Stimulated activated CD4-positive, alpha-beta T cell treated with anti-CD3 and anti-CD28 coated beads, Interleukin-4, amount 100 ng/mL, for 4 hours (primary cell): ENCODE data around the gene ADAT3.
A peak's percentile ranks its signal among the peaks of the same experiment; 100 is the strongest.

ENCODE experiments used
- DNase-seq, 2 experiments: peaks; one replicate each; pipeline ENCODE4 v3.0.0-alpha.2; 2020

Gene ADAT3

GRCh38 chr19:1905110-1905862, at the start of gene ADAT3, which contains the start of gene SCAMP4:
ADAT3 (plus strand) TSS chr19:1905399; CDS start chr19:1912048, 6,649 bp downstream.
SCAMP4 (plus strand) TSS chr19:1905399; CDS start chr19:1915020, 9,621 bp downstream.
- DNase-seq = peak; percentile 97 to 99

- DNase-seq = no peak
Observed at GRCh38 chr19:1855828-1856255, 49.4 kb upstream of the ADAT3 start.

- DNase-seq = no peak
Observed at GRCh38 chr19:1856345-1856697, 48.9 kb upstream of the ADAT3 start.

- DNase-seq = peak; percentile 53 to 69
Observed at GRCh38 chr19:1856698-1857603, 48.2 kb upstream of the ADAT3 start.

GRCh38 chr19:1857648-1858326, 47.4 kb upstream of the ADAT3 start:
- no peak for DNase-seq

DNA sequence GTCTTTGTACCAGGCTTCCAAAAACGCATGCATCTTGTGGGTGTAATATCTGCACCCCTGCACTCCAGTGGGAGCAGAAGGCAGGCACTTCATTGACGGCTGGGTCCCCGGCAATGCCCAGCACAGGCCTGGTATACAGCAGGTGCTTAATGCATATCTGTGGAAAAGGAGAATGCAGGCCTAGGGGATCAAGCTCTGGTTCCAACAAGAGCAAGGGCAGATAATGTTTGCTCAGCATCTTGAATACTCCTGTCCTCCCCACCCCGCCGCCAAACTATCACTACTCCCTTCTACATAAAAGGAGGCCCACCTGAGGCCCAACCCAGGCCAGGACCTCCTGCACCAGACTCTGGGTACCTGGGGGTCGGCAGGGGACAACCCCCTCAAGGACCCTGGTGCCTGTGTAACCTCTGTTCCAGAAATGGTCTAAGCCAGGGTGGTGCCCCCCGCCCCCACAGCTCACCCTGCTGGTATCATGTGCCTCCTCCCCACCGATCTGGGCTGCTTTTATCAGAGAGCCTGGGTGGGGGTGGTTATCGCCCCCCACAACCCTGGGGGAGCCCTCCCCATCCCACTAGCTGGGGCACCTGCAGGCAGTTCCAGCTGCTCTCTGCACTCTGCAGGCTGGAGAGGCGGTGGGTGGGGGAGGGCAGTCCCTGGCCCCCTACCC, 46.7 kb upstream of the ADAT3 start:
- DNase-seq = no peak

- no peak for DNase-seq
Observed at GRCh38 chr19:1859331-1859781, 45.8 kb upstream of the ADAT3 start.

GRCh38 chr19:1860042-1860775, 45.0 kb upstream of the ADAT3 start:
- peak; percentile 39 to 60 for DNase-seq

- DNase-seq = no peak
Observed at GRCh38 chr19:1860821-1861598, 44.2 kb upstream of the ADAT3 start.

- no peak for DNase-seq
Observed at GRCh38 chr19:1861599-1862031, 43.6 kb upstream of the ADAT3 start.

DNA sequence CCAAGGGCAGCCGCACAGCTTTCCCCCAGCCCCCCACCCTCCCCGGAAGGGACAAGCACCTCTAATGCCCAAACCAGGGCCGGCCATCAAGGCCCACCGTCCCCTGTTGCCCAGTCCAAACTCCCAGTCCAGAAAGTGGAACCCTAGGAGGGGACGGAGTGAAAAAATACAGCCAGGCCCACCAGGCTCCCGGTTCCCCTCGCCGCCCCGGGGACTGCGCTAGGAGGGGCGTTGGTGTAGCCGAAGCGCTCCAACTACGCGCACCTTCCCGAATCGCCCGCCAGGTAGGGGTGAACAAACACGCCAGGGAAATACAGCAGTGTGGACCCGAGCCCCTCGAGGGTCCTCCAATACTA, 43.2 kb upstream of the ADAT3 start:
- no peak for DNase-seq

DNA sequence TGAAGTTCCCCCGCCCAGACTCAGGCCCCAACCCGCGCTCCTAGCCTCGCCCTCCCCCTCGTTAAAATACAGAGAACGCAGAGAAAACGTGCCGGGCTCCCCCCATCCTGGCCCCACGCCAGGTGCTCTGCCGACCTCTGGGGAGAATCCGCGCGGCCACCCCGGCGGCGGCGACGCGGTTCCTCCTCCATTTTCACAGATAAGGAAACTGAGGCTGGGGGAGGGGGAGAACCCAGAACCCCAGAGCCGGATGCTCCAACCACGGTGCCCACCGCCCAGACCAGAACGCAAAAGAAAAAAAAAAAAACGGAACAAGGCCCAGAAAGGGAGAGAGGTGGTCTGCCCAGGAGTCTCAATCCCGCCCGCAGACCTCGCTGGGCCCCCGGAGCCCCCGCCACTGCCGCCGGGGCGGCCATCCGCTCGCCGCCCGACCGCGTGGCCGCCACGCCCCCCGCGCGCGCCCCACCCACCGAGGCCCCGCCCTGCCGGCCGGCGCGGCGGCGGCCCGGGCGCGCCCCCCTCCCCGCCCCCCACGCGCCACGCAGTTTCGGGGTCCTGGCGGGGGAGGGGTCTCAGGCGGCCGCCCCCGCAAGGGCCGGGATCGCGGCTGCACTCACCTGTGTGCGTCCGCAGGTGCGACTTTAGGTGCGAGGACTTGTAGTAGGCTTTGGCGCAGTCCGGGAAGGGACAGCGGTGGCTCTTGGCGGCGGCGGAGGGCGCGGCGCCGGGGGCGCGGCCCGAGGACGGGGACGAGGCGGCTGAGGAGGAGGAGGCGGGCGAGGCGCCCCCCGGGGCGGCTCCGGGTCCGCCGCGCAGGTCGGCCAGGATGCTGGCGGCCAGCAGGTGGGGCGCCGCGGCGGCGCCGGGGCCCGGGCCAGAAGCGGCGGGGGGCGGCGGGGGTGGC, 42.5 kb upstream of the ADAT3 start:
- peak; percentile 38 to 70 for DNase-seq

GRCh38 chr19:1863328-1863637, 41.9 kb upstream of the ADAT3 start, which contains the start of gene KLF16:
KLF16 (minus strand) TSS chr19:1863579; CDS start chr19:1863497, 82 bp downstream.
- DNase-seq = no peak

- peak; percentile 92 to 93 for DNase-seq
Observed at GRCh38 chr19:1863638-1864479, 41.3 kb upstream of the ADAT3 start.

DNA sequence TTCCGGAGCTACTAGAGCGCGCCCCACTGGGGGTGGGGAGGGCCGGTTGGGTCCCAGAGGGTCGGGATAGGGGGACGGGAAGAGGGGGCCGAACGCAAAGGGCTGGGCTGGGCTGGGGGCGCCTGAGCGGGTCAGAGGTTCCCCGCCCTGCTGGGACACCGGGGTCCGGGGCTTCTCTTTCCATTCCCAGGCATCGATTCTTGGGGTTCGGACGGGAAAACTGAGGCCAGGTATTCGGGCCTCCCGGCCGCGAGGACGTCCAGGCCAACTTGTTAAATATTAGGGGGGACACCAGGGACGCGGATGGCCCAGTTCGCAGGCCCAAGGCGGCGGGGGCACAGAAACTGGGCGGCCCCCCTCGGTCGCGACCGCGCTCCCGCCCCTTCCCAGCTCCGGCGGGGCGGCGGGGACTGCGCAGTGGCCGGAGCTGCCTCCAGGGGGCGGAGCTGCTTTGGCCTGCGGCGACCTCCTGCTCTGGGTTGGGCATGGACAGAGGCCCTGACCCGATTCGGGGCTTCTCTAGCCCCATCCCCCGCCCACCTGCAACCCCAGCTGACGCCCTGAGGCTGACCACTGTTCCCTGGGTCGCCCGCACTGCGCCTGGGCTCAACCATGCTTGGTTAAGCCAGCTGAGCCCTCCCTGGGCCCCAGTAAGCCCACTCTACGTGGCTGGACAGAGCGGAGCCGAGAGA, 40.6 kb upstream of the ADAT3 start:
- DNase-seq = peak; percentile 56 to 65

GRCh38 chr19:1865172-1866010, 39.8 kb upstream of the ADAT3 start:
- no peak for DNase-seq

DNA sequence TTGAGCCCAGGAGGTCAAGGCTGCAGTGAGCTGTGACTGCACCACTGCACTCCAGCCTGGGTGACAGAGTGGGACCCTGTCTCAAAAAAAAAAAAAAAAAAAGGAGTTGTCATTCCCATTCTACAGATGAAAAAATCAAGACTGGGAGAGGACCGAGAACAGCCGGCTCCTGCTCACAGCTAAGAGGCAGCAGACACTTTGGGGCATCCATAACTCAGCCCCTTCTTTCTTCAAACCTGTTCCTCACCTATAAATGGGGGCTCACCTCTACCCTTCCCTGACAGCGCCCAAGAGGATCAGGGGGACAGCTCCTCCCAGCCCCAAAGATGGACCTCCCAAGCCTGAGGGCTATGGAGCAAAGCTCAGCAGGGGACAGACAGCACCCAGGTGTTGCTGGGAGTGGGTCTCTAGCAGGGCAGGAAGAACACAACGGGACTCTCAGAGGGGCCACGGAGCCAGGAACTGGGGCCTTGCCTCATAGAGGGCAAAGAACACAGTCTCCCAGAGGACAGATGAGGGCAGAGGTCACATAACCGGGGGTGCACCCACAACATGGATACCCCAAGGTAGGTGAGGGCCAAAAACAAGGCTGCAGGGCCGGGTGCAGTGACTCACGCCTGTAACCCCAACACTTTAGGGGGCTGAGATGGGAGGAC, 38.4 kb upstream of the ADAT3 start:
- DNase-seq = no peak
